Hepatocyte (in vitro differentiated cells): ENCODE results near the gene TTLL5.

ENCODE experiments used
- CTCF ChIP-seq: fragments of 200-600 bp; sonication (generic); IDR thresholded peaks from 2 replicates; pipeline ENCODE4 v1.5.1; 2016; ENCODE audit warnings: antibody characterized with exemption, mild to moderate bottlenecking; ENCODE audit not compliant: poor library complexity
- EZH2 ChIP-seq: fragments of 200-600 bp; sonication (generic); IDR thresholded peaks from 2 replicates; pipeline ENCODE4 v1.6.1; 2016; ENCODE audit warnings: antibody characterized with exemption, mild to moderate bottlenecking, borderline replicate concordance
- EZH2phosphoT487 ChIP-seq: fragments of 200-600 bp; sonication (generic); IDR thresholded peaks from one replicate; pipeline ENCODE4 v1.6.1; 2018; ENCODE audit warnings: antibody characterized with exemption, mild to moderate bottlenecking, low read depth, moderate library complexity; ENCODE audit not compliant: unreplicated experiment, severe bottlenecking

- TF ChIP-seq CTCF (no peak), EZH2 (no peak), EZH2phosphoT487 (no peak)
These were observed 218.0 kb downstream of the TTLL5 start for GRCh38 chr14:75879031-75879430.
